HepG2 (cell line): ENCODE measurements around the gene RUSC1. TPM values are rescaled to one million over a fixed set of nuclear protein-coding genes. Genes with fewer than 3 reads are reported as not detected.
A peak's percentile ranks its signal among the peaks of the same experiment; 100 is the strongest.

Experiments
- ATRX ChIP-seq: sonication (generic); formaldehyde crosslinking; IDR thresholded peaks from 2 replicates; pipeline ENCODE4 v1.4.0; 2020; ENCODE audit warnings: missing genetic modification reagents, borderline replicate concordance
- CCDC6 ChIP-seq: sonication (generic); formaldehyde crosslinking; IDR thresholded peaks from 2 replicates; pipeline ENCODE4 v1.8.1; 2022; ENCODE audit warnings: mild to moderate bottlenecking, missing genetic modification reagents, moderate library complexity
- GZF1 ChIP-seq: sonication (generic); formaldehyde crosslinking; IDR thresholded peaks from 2 replicates; pipeline ENCODE4 v1.5.1; 2020; ENCODE audit warnings: mild to moderate bottlenecking, missing genetic modification reagents
- HNRNPK ChIP-seq: fragments of 200-400 bp; formaldehyde crosslinking; IDR thresholded peaks from 2 replicates; pipeline ENCODE4 v1.6.1; 2018; ENCODE audit warnings: low read length, low read depth, moderate library complexity, mild to moderate bottlenecking; ENCODE audit not compliant: poor library complexity, severe bottlenecking
- HOXA9 ChIP-seq: sonication (generic); formaldehyde crosslinking; IDR thresholded peaks from 2 replicates; pipeline ENCODE4 v1.8.1; 2022; ENCODE audit warnings: missing genetic modification reagents, mild to moderate bottlenecking, moderate library complexity, borderline replicate concordance
- KDM5B ChIP-seq: sonication (generic); formaldehyde crosslinking; IDR thresholded peaks from 2 replicates; pipeline ENCODE4 v1.4.0; 2020; ENCODE audit warnings: missing genetic modification reagents, mild to moderate bottlenecking, borderline replicate concordance
- NFKBIZ ChIP-seq: IDR thresholded peaks from 2 replicates; pipeline ENCODE4 v1.6.1; 2018; ENCODE audit warnings: missing genetic modification reagents, missing compliant biosample characterization
- PLRG1 ChIP-seq: fragments of 450-650 bp; conservative IDR thresholded peaks from 2 replicates; pipeline ENCODE4 v1.6.1; 2016
- YY1 ChIP-seq: IDR thresholded peaks from 2 replicates; pipeline ENCODE4 v1.6.1; 2011; ENCODE audit warnings: low read length, low read depth, moderate library complexity, mild to moderate bottlenecking; ENCODE audit not compliant: insufficient read depth, insufficient replicate concordance
- ZBTB20 ChIP-seq: sonication (generic); formaldehyde crosslinking; IDR thresholded peaks from 2 replicates; pipeline ENCODE4 v1.8.1; 2023; ENCODE audit warnings: missing genetic modification reagents, low read depth, mild to moderate bottlenecking, borderline replicate concordance
- ZNF317 ChIP-seq: sonication (generic); formaldehyde crosslinking; IDR thresholded peaks from 2 replicates; pipeline ENCODE4 v1.5.0; 2020; ENCODE audit warnings: mild to moderate bottlenecking, missing genetic modification reagents
- ZNF335 ChIP-seq: sonication (generic); formaldehyde crosslinking; IDR thresholded peaks from 2 replicates; pipeline ENCODE4 v1.4.0; 2020; ENCODE audit warnings: missing genetic modification reagents
- ZNF564 ChIP-seq: sonication (generic); formaldehyde crosslinking; IDR thresholded peaks from 2 replicates; pipeline ENCODE4 v1.8.1; 2023; ENCODE audit warnings: mild to moderate bottlenecking, missing genetic modification reagents
- ZNF766 ChIP-seq: sonication (generic); formaldehyde crosslinking; IDR thresholded peaks from 2 replicates; pipeline ENCODE4 v1.5.0; 2020; ENCODE audit warnings: missing genetic modification reagents, borderline replicate concordance
- polyA plus RNA-seq, 8 experiments: library from polyadenylated mRNA; depleted of rRNA in 3 of 8; stranded (reverse) in 7 of 8; unstranded in 1 of 8; fragments of >200 nt; fragmentation: Illumina TruSeq in 4 of 8; extraction: Trizol in 4 of 8; gene quantifications; 2 replicates each; pipeline versions ENCODE4 v1.2.1 to v1.2.3, GENCODE V29; 2011 to 2016; ENCODE audit warnings: low read depth in 4 of 8, missing spikeins in 1 of 8, mixed read lengths in 1 of 8; ENCODE audit not compliant: insufficient read depth in 1 of 8
- total RNA-seq, 5 experiments: library from RNA; depleted of rRNA; stranded (reverse); fragments of >200 nt; fragmentation: Illumina TruSeq; extraction: Trizol; gene quantifications; 2 replicates each; pipeline ENCODE4 v1.2.3, GENCODE V29; 2016; ENCODE audit warnings: low read depth in 1 of 5
- TF ChIP-seq, protein P1 (sequence below): sonication (generic); formaldehyde crosslinking; IDR thresholded peaks from 2 replicates; pipeline ENCODE4 v1.9.0; 2021; ENCODE audit warnings: missing genetic modification reagents, mild to moderate bottlenecking, borderline replicate concordance
- TF ChIP-seq, protein P2 (sequence below): sonication (generic); formaldehyde crosslinking; IDR thresholded peaks from 2 replicates; pipeline ENCODE4 v1.5.0; 2020; ENCODE audit warnings: mild to moderate bottlenecking, missing genetic modification reagents, borderline replicate concordance
- TF ChIP-seq, protein P3 (sequence below): sonication (generic); formaldehyde crosslinking; IDR thresholded peaks from 2 replicates; pipeline ENCODE4 v1.4.0; 2020; ENCODE audit warnings: mild to moderate bottlenecking, missing genetic modification reagents
- TF ChIP-seq, protein P4 (sequence below): sonication (generic); formaldehyde crosslinking; IDR thresholded peaks from 2 replicates; pipeline ENCODE4 v1.4.0; 2020; ENCODE audit warnings: missing genetic modification reagents

The RUSC1 gene
- total and polyA plus RNA-seq, 2 of the 13 experiments (the other 11 are each of a cell fraction or from before 2014, with no cell fraction given) = 18.7 to 20.4 TPM

DNA sequence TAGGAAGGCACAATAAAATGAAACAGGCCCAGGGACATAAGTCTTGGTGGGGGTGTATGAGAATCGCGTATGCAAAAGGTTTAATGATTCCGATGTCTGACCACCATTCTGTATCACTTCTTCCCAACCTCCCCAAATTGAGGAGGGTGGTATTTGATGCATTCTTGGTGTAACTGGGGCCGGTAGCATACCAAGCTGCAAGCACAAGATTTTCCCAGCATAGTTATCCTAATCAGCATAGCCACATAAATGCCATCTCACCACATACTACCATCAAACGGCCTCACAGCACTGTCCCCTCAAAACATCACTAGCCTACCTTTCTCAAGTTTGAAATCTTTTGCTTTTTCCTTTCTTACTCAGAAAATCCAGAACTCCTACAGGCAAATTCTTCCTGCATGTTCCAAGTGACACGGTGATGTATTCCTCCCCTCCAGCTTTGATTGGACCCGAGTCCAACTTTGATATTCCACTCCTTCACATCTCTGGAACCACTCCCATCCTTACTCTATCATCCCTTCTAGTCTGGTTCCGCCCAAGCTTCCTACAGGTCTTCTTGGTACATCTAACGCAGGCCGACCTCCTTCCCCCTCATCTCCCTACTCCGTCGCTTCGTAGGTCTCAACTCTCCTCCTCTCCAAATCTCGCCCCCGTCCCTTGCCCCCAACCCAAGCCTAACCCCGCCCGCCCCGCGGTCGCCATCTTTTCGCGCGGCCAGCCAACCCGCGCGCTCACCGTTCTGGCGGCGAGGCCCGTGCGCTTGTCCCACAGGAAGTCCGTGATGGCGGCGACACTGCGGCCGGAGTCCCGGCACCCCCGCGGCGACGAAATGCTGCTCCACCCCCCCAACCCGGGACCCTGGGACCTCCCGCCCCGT, 48.0 kb upstream of the RUSC1 start (continued):
- TF ChIP-seq ZNF317 (CRISPR knock-in tag) = 0 out of 2 replicates have a peak, but pooled peaks have one; percentile 15
- TF ChIP-seq CCDC6 (CRISPR knock-in tag) = peak; percentile 86; the same call in 1 of the 2 replicates
- TF ChIP-seq GZF1 (CRISPR knock-in tag) = no peak
- TF ChIP-seq PLRG1 = no peak
- no peak for TF ChIP-seq ZNF766 (CRISPR knock-in tag)
- TF ChIP-seq, protein P1, sequence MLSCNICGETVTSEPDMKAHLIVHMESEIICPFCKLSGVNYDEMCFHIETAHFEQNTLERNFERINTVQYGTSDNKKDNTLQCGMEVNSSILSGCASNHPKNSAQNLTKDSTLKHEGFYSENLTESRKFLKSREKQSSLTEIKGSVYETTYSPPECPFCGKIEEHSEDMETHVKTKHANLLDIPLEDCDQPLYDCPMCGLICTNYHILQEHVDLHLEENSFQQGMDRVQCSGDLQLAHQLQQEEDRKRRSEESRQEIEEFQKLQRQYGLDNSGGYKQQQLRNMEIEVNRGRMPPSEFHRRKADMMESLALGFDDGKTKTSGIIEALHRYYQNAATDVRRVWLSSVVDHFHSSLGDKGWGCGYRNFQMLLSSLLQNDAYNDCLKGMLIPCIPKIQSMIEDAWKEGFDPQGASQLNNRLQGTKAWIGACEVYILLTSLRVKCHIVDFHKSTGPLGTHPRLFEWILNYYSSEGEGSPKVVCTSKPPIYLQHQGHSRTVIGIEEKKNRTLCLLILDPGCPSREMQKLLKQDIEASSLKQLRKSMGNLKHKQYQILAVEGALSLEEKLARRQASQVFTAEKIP = no peak
- TF ChIP-seq, protein P2, sequence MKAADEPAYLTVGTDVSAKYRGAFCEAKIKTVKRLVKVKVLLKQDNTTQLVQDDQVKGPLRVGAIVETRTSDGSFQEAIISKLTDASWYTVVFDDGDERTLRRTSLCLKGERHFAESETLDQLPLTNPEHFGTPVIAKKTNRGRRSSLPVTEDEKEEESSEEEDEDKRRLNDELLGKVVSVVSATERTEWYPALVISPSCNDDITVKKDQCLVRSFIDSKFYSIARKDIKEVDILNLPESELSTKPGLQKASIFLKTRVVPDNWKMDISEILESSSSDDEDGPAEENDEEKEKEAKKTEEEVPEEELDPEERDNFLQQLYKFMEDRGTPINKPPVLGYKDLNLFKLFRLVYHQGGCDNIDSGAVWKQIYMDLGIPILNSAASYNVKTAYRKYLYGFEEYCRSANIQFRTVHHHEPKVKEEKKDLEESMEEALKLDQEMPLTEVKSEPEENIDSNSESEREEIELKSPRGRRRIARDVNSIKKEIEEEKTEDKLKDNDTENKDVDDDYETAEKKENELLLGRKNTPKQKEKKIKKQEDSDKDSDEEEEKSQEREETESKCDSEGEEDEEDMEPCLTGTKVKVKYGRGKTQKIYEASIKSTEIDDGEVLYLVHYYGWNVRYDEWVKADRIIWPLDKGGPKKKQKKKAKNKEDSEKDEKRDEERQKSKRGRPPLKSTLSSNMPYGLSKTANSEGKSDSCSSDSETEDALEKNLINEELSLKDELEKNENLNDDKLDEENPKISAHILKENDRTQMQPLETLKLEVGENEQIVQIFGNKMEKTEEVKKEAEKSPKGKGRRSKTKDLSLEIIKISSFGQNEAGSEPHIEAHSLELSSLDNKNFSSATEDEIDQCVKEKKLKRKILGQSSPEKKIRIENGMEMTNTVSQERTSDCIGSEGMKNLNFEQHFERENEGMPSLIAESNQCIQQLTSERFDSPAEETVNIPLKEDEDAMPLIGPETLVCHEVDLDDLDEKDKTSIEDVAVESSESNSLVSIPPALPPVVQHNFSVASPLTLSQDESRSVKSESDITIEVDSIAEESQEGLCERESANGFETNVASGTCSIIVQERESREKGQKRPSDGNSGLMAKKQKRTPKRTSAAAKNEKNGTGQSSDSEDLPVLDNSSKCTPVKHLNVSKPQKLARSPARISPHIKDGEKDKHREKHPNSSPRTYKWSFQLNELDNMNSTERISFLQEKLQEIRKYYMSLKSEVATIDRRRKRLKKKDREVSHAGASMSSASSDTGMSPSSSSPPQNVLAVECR (CRISPR knock-in tag) = no peak
- TF ChIP-seq ZNF564 (CRISPR knock-in tag) = 0 out of 2 replicates have a peak, but pooled peaks have one; percentile 57
- no peak for TF ChIP-seq NFKBIZ (CRISPR knock-in tag)
- peak; percentile 1; the same call in 1 of the 2 replicates for TF ChIP-seq ZNF335 (CRISPR knock-in tag)
- 0 out of 2 replicates have a peak, but pooled peaks have one; percentile 14 for TF ChIP-seq ZBTB20 (CRISPR knock-in tag)
- TF ChIP-seq ATRX (CRISPR knock-in tag) = no peak
- TF ChIP-seq YY1 = peak; percentile 92
- peak; percentile 82 for TF ChIP-seq HNRNPK
- peak; percentile 74 for TF ChIP-seq KDM5B (CRISPR knock-in tag)
- no peak for TF ChIP-seq HOXA9 (CRISPR knock-in tag)
- TF ChIP-seq, protein P3, sequence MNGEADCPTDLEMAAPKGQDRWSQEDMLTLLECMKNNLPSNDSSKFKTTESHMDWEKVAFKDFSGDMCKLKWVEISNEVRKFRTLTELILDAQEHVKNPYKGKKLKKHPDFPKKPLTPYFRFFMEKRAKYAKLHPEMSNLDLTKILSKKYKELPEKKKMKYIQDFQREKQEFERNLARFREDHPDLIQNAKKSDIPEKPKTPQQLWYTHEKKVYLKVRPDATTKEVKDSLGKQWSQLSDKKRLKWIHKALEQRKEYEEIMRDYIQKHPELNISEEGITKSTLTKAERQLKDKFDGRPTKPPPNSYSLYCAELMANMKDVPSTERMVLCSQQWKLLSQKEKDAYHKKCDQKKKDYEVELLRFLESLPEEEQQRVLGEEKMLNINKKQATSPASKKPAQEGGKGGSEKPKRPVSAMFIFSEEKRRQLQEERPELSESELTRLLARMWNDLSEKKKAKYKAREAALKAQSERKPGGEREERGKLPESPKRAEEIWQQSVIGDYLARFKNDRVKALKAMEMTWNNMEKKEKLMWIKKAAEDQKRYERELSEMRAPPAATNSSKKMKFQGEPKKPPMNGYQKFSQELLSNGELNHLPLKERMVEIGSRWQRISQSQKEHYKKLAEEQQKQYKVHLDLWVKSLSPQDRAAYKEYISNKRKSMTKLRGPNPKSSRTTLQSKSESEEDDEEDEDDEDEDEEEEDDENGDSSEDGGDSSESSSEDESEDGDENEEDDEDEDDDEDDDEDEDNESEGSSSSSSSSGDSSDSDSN (CRISPR knock-in tag) = no peak
- TF ChIP-seq, protein P4, sequence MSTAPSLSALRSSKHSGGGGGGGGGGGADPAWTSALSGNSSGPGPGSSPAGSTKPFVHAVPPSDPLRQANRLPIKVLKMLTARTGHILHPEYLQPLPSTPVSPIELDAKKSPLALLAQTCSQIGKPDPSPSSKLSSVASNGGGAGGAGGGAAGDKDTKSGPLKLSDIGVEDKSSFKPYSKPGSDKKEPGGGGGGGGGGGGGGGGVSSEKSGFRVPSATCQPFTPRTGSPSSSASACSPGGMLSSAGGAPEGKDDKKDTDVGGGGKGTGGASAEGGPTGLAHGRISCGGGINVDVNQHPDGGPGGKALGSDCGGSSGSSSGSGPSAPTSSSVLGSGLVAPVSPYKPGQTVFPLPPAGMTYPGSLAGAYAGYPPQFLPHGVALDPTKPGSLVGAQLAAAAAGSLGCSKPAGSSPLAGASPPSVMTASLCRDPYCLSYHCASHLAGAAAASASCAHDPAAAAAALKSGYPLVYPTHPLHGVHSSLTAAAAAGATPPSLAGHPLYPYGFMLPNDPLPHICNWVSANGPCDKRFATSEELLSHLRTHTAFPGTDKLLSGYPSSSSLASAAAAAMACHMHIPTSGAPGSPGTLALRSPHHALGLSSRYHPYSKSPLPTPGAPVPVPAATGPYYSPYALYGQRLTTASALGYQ = 0 out of 2 replicates have a peak, but pooled peaks have one; percentile 39
